ENCODE measurements around the gene LIMS4.
"Not testable (repeated sequence)": the region's sequence is repeated elsewhere in the genome, so short reads cannot be mapped to it uniquely, and the experiment has no call there.

GRCh38 chr2:110472171-110473058, at the start of gene LIMS4:
- not testable (repeated sequence) for TF ChIP-seq REST (IDR thresholded peaks at IDR 0.05; ENCODE audit: insufficient replicate concordance, low read depth); CTCF (IDR thresholded peaks at IDR 0.05; ENCODE audit: insufficient read depth, low read length)

Data from HL-60 (cell line).